RWPE2 (cell line): ENCODE results near the gene ADGRL2.

ENCODE experiments used
- ATAC-seq: fragments of 200-7000 bp; cut with Tn5 transposase; 3 replicates; pipeline ENCODE4 v1.9.1; 2021; ENCODE audit warnings: low read depth
- DNase-seq: peaks from one replicate; pipeline ENCODE4 v3.0.0-alpha.2; 2020; ENCODE audit warnings: low spot score
- H3K27ac ChIP-seq: fragments of 450-650 bp; 2 replicates; pipeline ENCODE4 v1.5.1; 2017; ENCODE audit warnings: mild to moderate bottlenecking; ENCODE audit not compliant: poor library complexity, severe bottlenecking
- H3K27me3 ChIP-seq: fragments of 250-450 bp; sonication (Bioruptor Pico); 2 replicates; pipeline ENCODE4 v1.5.1; 2021; ENCODE audit warnings: mild to moderate bottlenecking, moderate library complexity; ENCODE audit not compliant: insufficient read depth, poor library complexity, severe bottlenecking
- H3K36me3 ChIP-seq: fragments of 250-450 bp; sonication (Bioruptor Pico); 2 replicates; pipeline ENCODE4 v1.5.1; 2020; ENCODE audit warnings: low read depth, mild to moderate bottlenecking, moderate library complexity
- H3K4me1 ChIP-seq: fragments of 250-450 bp; sonication (Bioruptor Pico); 2 replicates; pipeline ENCODE4 v1.5.1; 2021; ENCODE audit warnings: mild to moderate bottlenecking, moderate library complexity; ENCODE audit not compliant: insufficient read depth, poor library complexity, severe bottlenecking
- H3K4me3 ChIP-seq: fragments of 250-450 bp; sonication (Bioruptor Pico); 2 replicates; pipeline ENCODE4 v1.5.1; 2021; ENCODE audit warnings: mild to moderate bottlenecking, moderate library complexity; ENCODE audit not compliant: severe bottlenecking
- H3K9me3 ChIP-seq: fragments of 250-450 bp; sonication (Bioruptor Pico); 2 replicates; pipeline ENCODE4 v1.5.1; 2021; ENCODE audit warnings: mild to moderate bottlenecking, moderate library complexity; ENCODE audit not compliant: severe bottlenecking
- TF ChIP-seq, protein P1 (sequence below): fragments of 450-650 bp; IDR thresholded peaks from one replicate; pipeline ENCODE4 v1.5.1; 2017; ENCODE audit warnings: mild to moderate bottlenecking, moderate library complexity; ENCODE audit not compliant: poor library complexity, severe bottlenecking

ADGRL2 gene

DNA sequence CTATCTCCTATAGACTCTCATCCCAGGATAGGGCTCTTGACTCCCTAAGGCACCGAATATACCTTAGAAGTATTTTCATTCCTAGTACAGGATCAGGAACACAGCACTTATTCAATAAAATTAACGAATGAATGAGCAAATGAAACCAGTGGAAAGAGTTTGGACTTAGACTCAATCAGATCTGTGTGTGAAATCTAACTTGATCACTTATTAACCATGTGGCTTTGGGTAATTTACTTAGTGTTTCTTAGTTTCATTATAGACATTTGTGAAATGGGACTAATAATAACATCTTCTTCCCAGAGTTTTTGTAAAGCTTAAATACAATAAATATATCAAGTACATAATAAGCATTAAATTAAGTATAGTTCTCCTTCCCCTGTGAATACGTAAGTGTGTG, 230.1 kb downstream of the ADGRL2 start:
- no peaks in the 10 kb centered on the region for H3K4me1 ChIP-seq
- no peak overlapping the region for H3K27ac ChIP-seq
- no peaks in the 10 kb centered on the region for H3K36me3 ChIP-seq
- no peaks in the 10 kb centered on the region for H3K9me3 ChIP-seq
- TF ChIP-seq, protein P1, sequence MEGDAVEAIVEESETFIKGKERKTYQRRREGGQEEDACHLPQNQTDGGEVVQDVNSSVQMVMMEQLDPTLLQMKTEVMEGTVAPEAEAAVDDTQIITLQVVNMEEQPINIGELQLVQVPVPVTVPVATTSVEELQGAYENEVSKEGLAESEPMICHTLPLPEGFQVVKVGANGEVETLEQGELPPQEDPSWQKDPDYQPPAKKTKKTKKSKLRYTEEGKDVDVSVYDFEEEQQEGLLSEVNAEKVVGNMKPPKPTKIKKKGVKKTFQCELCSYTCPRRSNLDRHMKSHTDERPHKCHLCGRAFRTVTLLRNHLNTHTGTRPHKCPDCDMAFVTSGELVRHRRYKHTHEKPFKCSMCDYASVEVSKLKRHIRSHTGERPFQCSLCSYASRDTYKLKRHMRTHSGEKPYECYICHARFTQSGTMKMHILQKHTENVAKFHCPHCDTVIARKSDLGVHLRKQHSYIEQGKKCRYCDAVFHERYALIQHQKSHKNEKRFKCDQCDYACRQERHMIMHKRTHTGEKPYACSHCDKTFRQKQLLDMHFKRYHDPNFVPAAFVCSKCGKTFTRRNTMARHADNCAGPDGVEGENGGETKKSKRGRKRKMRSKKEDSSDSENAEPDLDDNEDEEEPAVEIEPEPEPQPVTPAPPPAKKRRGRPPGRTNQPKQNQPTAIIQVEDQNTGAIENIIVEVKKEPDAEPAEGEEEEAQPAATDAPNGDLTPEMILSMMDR = no peak
- no peak for DNase-seq
- H3K27me3 ChIP-seq = no peaks in the 10 kb centered on the region
- no peak overlapping the region for H3K4me3 ChIP-seq
- ATAC-seq = no peak

DNA sequence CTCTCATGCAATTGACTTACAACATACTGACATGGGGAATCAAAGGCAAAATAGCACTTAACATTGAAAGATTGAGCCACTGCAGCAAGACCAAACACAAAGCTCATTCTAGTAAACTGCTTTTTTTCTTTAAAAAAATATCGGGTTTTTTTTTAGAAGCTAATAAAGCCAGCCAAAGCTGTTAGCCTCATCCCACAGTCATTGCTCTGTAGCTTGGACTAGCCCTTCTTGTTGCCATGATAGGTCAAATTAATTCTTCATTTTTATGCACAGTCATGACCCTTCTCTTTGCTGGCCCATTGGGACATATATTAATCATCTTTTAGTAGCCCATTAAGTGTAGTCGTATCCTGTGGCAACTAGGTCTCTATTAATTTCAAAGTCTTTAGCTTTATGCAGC, 231.3 kb downstream of the ADGRL2 start:
- Histone ChIP-seq H3K4me3 (no peak overlapping the region), H3K36me3 (no peaks in the 10 kb centered on the region), H3K27me3 (no peaks in the 10 kb centered on the region), H3K4me1 (no peaks in the 10 kb centered on the region), H3K9me3 (no peaks in the 10 kb centered on the region), H3K27ac (no peak overlapping the region)
- DNase-seq (no peak), ATAC-seq (no peak)
- TF ChIP-seq, protein P1 = no peak

DNA sequence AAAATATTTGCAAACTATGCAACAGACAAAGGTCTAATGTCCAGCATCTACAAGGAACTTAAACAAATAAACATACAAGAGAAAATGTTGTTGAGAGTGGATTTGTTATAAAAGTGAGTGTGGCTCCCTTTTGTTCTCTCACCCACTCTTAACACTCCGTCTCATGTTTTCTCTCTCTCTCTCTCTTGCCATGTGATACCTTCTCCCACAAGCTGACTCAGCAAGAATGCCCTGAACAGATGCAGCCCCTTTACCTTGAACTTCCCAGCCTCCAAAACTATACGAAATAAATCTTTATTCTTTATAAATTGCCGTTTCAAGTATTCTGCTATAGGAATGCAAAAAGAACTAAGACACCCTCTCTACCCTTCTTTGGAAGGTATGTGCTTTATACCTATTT, 234.1 kb downstream of the ADGRL2 start:
- ATAC-seq (no peak), DNase-seq (no peak)
- Histone ChIP-seq H3K27me3 (peaks cover 9% of the 10 kb centered on the region), H3K9me3 (no peaks in the 10 kb centered on the region), H3K27ac (no peak overlapping the region), H3K36me3 (no peaks in the 10 kb centered on the region), H3K4me1 (no peaks in the 10 kb centered on the region), H3K4me3 (no peak overlapping the region)
- TF ChIP-seq, protein P1 = no peak
